Measurements from ENCODE around the gene UBE2V1.
"Not testable (repeated sequence)": the region's sequence is repeated elsewhere in the genome, so short reads cannot be mapped to it uniquely, and the experiment has no call there.

The UBE2V1 gene

DNA sequence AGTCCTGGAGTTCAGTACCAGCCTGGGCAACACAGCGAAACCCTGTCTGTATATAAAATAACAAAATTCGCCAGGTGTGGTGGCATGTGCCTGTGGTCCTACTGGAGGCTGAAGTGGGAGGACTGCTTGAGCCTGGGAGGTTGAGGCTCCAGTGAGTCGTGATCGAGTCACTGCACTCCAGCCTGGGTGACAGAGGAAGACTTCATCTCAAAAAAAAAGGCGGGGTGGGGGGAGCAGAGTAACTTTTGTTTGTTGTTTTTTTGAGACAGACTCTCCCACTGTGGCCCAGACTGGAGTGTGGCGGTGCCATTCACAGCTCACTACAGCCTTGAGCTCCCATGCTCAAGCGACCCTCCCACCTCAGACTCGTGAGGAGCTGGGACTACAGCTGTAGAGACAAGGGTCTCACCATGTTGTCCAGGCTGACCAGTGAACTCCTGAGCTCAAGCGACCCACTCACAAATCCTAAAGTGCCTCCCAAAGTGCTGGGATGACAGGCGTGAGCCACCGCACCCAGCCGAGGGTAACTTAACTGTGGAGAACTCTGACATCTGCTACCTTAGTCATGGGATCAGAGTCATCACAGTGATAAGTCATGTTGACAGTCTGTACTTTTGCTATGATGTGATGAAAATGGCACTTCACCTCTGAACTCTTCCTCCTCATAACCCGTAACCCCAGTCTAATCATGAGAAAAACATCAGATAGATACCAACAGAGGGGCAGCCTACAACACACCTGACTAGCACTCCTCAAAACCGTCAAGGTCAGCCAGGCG, 24.1 kb upstream of the UBE2V1 start:
- H3K4me3 ChIP-seq (ENCODE audit: control insufficient read depth, low read depth, low read length), result no peak overlapping the region
- DNase-seq (ENCODE audit: low read depth), result no peak
- no peak for TF ChIP-seq CTCF (IDR thresholded peaks at IDR 0.05; ENCODE audit: control insufficient read depth, insufficient read depth, low read depth, low read length, missing control alignments)

GRCh38 chr20:50135157-50135556, 22.2 kb upstream of the UBE2V1 start:
- H3K4me3 ChIP-seq (ENCODE audit: control insufficient read depth, low read depth, low read length); DNase-seq (ENCODE audit: low read depth): not testable (repeated sequence)

DNA sequence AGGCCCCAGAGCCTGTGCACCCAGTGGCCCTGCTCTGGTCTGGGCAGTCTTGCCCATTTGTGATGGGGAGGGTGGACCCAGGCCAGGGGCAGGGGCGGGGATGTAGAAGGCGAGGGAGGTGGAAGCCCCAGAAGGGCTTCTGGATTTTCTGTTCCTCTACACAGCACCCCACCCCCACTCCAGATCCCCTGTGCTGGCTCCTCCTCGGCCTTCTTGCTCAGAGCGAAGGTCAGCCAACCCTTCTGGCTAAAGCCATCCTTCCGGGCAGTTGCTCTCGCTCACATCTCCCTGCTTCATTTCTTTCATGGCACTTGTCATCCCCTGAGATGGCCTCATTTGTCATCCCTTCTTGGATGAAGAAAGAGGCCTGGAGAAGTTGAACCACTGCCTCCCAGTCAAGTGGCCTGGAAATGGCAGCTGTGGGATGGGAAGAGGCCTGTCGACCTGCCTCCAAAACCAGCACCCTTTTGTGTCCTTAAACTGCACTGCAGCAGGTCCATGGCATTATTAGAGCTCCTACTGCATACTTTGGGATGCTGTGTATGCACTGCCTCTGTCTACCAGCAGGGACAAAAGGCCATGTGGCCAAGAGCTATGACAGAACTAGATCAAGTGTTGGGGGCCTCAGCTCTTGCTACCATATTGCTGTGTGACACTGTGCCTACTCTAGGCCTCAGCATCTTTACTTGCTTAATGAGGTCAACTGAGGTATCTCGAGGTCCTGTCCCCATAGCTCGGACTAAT, 20.7 kb upstream of the UBE2V1 start:
- DNase-seq (ENCODE audit: low read depth), result no peak
- TF ChIP-seq CTCF (IDR thresholded peaks at IDR 0.05; ENCODE audit: control insufficient read depth, insufficient read depth, low read depth, low read length, missing control alignments), result peak; percentile 11

DNA sequence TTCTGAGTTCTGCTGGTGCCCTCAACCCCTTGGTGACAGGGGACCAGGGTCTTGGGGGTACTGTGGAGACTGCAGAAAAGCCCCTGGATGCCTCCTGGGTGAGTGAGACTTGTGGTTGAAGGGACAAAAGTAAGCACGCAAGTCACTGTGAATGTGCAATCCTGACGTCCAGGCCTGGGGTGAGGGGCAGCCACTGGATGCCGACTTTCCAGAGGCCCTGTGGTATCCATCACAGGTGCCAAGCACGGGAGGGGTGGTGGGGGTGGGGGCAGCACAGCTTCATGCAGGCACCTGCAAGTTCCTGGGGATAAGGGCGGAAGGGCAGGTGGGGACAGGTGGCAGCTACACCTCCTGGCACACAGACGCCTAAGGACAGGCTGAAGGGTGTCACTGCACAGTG, 20.1 kb upstream of the UBE2V1 start:
- no peak overlapping the region for H3K4me3 ChIP-seq (ENCODE audit: control insufficient read depth, low read depth, low read length)
- no peak for TF ChIP-seq CTCF (IDR thresholded peaks at IDR 0.05; ENCODE audit: control insufficient read depth, insufficient read depth, low read depth, low read length, missing control alignments)
- no peak for DNase-seq (ENCODE audit: low read depth)

More for the DNA sequence above, 20.7 kb upstream of the UBE2V1 start:
- H3K4me3 ChIP-seq (ENCODE audit: control insufficient read depth, low read depth, low read length), result no peak overlapping the region

DNA sequence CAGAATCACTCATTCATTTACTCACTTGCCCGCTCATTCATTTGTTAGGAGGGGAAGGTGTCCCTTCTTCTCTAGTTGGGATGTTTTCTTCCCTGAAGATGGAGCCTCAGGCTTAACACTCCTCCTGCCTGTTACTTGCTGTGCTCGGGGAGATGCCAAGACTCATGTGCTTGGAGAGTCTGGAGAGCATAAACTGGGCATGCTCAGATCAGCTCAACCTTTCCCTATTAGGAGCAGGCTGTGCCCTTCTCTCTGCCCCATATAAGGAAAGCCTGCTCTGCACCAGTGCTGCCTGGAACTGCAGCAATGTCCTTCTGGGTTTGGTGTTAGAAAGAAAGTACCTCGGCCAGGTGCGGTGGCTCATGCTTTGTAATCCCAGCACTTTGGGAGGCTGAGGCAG, 18.0 kb upstream of the UBE2V1 start:
- H3K4me3 ChIP-seq (ENCODE audit: control insufficient read depth, low read depth, low read length), result no peak overlapping the region
- DNase-seq (ENCODE audit: low read depth), result no peak
- no peak for TF ChIP-seq CTCF (IDR thresholded peaks at IDR 0.05; ENCODE audit: control insufficient read depth, insufficient read depth, low read depth, low read length, missing control alignments)

GRCh38 chr20:50130356-50130723, 17.4 kb upstream of the UBE2V1 start:
- H3K4me3 ChIP-seq (ENCODE audit: control insufficient read depth, low read depth, low read length), result no peak overlapping the region
- no peak for DNase-seq (ENCODE audit: low read depth)
- TF ChIP-seq CTCF (IDR thresholded peaks at IDR 0.05; ENCODE audit: control insufficient read depth, insufficient read depth, low read depth, low read length, missing control alignments), result no peak

- H3K4me3 ChIP-seq (ENCODE audit: control insufficient read depth, low read depth, low read length), result no peak overlapping the region
- DNase-seq (ENCODE audit: low read depth), result no peak
- no peak for TF ChIP-seq CTCF (IDR thresholded peaks at IDR 0.05; ENCODE audit: control insufficient read depth, insufficient read depth, low read depth, low read length, missing control alignments)
Measured at GRCh38 chr20:50129662-50130355, 16.9 kb upstream of the UBE2V1 start.
